Thoracic aorta (tissue), 2 donors: ENCODE results near the gene XPR1. TPM values are rescaled to one million over a fixed set of nuclear protein-coding genes. Genes with fewer than 3 reads are reported as not detected.
"Not testable (repeated sequence)": the region's sequence is repeated elsewhere in the genome, so short reads cannot be mapped to it uniquely, and the experiment has no call there.

Source experiments
- ATAC-seq: fragments of 150-250 bp; one replicate; pipeline ENCODE4 v1.8.0; 2017; ENCODE audit warnings: low read depth; ENCODE audit not compliant: insufficient number of reproducible peaks, low FRiP score
- DNase-seq: peaks from one replicate; pipeline ENCODE4 v3.0.0-alpha.2; 2020; ENCODE audit warnings: low spot score
- H3K27ac ChIP-seq, 2 donors: fragments of 200-600 bp; sonication (generic); 1 replicate in 1 of 2; 2 replicates in 1 of 2; pipeline ENCODE4 v1.5.1; 2016; ENCODE audit warnings: mild to moderate bottlenecking in 2 of 2, moderate library complexity in 2 of 2
- H3K27me3 ChIP-seq: fragments of 200-600 bp; sonication (generic); replicated peaks from 2 replicates; pipeline ENCODE4 v1.6.0; 2016; ENCODE audit warnings: mild to moderate bottlenecking; ENCODE audit not compliant: insufficient read depth
- H3K36me3 ChIP-seq: fragments of 200-600 bp; sonication (generic); one replicate; pipeline ENCODE4 v1.5.1; 2016
- H3K4me1 ChIP-seq, 2 donors: fragments of 200-600 bp; sonication (generic); 1 replicate in 1 of 2; 2 replicates in 1 of 2; pipeline versions ENCODE4 v1.5.1 to v1.6.0; 2016; ENCODE audit warnings: low read depth in 2 of 2, mild to moderate bottlenecking in 1 of 2; ENCODE audit not compliant: control insufficient read depth in 1 of 2
- H3K4me3 ChIP-seq: fragments of 200-600 bp; sonication (generic); 2 replicates; pipeline ENCODE4 v1.5.1; 2016; ENCODE audit warnings: mild to moderate bottlenecking
- H3K9me3 ChIP-seq: fragments of 200-600 bp; sonication (generic); 2 replicates; pipeline ENCODE4 v1.5.1; 2016
- total RNA-seq, 2 donors: library from RNA; depleted of rRNA; stranded (reverse); fragments of >200 nt; gene quantifications; one replicate each; pipeline versions ENCODE4 v1.1.0 to v1.2.3, GENCODE V29; 2016
- TF ChIP-seq, protein P1 (sequence below): fragments of 200-600 bp; sonication (generic); IDR thresholded peaks from one replicate; pipeline ENCODE4 v1.5.1; 2019; ENCODE audit warnings: antibody characterized with exemption

Gene XPR1
- total RNA-seq, 2 donors from 2014 or later: 29.1 to 42.8 TPM

DNA sequence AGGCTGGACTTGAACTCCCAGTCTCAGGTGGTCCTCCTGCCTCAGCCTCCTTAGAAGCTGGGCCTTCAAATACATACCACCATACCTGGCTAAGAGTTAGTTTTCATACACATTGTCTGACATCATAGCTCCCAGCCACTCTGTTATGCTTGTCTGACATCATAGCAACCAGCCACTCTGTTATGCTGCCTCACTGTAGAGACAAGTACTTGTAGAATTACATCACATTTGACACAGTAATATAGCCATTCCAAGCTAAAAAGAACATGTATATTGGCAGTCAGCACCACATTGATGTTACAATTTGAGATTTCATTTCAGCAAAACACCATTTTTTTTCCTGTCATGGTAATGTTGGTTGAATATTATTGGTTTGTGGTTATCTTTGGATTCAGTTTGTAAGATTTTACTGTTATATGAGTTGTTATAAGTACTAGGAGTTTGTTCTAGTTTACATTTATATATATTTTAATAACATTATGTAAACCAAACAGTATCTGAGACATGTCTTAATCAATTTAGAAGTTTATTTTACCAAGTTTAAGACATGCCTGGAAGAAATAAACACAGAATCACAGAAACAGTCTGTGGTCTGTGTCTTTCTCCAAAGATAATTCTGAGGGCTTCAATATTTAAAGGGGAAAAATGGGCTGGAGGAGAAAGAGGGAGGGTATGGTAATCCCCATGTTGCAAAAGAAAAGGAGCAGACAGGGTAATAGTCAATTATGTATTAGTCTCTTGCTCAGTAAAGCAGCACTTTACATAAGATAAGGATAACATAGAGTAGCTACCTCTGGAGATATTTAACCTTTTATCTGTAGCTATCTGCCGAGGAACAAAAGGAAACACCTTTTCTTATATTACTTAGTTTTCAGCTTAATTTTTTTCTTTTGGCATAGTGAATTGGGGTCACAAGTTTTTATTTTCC lies 43.0 kb downstream of the XPR1 start:
- Histone ChIP-seq H3K36me3 (no peaks in the 10 kb centered on the region), H3K9me3 (peaks cover 13% of the 10 kb centered on the region), H3K4me3 (no peak overlapping the region), H3K27ac (no peak overlapping the region), H3K27me3 (no peaks in the 10 kb centered on the region), H3K4me1 (no peaks in the 10 kb centered on the region)
- DNase-seq: no peak
- TF ChIP-seq, protein P1, sequence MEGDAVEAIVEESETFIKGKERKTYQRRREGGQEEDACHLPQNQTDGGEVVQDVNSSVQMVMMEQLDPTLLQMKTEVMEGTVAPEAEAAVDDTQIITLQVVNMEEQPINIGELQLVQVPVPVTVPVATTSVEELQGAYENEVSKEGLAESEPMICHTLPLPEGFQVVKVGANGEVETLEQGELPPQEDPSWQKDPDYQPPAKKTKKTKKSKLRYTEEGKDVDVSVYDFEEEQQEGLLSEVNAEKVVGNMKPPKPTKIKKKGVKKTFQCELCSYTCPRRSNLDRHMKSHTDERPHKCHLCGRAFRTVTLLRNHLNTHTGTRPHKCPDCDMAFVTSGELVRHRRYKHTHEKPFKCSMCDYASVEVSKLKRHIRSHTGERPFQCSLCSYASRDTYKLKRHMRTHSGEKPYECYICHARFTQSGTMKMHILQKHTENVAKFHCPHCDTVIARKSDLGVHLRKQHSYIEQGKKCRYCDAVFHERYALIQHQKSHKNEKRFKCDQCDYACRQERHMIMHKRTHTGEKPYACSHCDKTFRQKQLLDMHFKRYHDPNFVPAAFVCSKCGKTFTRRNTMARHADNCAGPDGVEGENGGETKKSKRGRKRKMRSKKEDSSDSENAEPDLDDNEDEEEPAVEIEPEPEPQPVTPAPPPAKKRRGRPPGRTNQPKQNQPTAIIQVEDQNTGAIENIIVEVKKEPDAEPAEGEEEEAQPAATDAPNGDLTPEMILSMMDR: no peak
- ATAC-seq: no peak

DNA sequence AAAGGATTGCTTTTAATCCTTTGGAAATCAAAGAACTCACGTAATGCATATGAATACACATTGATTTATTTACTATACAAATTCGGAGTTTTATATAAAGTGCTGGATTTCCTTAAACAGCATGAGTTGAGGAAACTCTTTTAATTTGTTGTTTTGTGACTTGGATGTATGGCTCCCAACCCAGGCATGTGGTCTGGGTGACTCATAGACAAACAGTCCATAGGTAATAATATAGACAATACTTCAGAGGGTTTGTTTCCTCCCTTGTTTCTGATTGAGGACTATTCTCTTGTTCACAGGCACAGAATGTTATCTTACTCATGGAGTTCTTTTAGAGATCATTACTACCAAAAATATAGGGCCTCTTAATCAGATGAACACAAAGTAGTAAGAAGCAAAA lies 43.8 kb downstream of the XPR1 start:
- Histone ChIP-seq H3K9me3 (peaks cover 6% of the 10 kb centered on the region), H3K4me3 (no peak overlapping the region), H3K36me3 (no peaks in the 10 kb centered on the region), H3K27me3 (no peaks in the 10 kb centered on the region), H3K4me1 (no peaks in the 10 kb centered on the region), H3K27ac (no peak overlapping the region)
- ATAC-seq: no peak
- TF ChIP-seq, protein P1: no peak
- DNase-seq: no peak

DNA sequence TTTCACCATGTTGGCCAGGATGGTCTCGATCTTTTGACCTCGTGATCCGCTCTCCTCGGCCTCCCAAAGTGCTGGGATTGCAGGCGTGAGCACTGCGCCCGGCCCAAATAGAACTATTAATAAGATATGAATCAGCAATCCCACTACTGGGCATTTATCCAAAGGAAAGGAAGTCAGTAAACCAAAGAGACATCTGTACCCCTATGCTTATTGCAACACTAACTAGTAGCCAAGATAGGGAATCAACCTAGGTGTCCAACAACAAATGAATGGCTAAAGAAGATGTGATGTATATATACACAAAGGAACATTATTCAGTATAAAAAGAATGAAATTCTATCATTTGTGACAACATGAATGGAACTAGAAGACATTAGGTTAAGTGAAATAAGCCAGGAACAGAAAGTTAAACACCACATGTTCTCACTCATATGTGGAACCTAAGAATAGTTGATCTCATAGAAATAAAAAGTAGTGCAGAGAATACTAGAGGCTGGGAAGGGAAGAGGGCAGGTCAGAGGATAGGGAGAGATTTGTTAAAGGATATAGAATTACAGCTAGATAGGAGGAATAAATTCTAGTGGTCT lies 48.8 kb downstream of the XPR1 start:
- no peaks in the 10 kb centered on the region for H3K4me1 ChIP-seq
- TF ChIP-seq, protein P1: no peak
- no peaks in the 10 kb centered on the region for H3K36me3 ChIP-seq
- DNase-seq (no peak), ATAC-seq (no peak)
- no peaks in the 10 kb centered on the region for H3K9me3 ChIP-seq
- no peak overlapping the region for H3K27ac ChIP-seq
- H3K4me3 ChIP-seq: no peak overlapping the region
- no peaks in the 10 kb centered on the region for H3K27me3 ChIP-seq

DNA sequence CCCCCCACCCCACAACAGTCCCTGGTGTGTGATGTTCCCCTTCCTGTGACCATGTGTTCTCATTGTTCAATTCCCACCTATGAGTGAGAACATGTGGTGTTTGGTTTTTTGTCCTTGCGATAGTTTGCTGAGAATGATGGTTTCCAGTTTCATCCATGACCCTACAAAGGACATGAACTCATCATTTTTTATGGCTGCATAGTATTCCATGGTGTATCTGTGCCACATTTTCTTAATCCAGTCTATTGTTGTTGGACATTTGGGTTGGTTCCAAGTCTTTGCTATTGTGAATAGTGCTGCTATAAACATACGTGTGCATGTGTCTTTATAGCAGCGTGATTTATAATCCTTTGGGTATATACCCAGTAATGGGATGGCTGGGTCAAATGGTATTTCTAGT lies 51.3 kb downstream of the XPR1 start:
- H3K36me3 ChIP-seq, H3K4me1 ChIP-seq, H3K27me3 ChIP-seq, DNase-seq, H3K27ac ChIP-seq, H3K4me3 ChIP-seq, H3K9me3 ChIP-seq, ATAC-seq: not testable (repeated sequence)

DNA sequence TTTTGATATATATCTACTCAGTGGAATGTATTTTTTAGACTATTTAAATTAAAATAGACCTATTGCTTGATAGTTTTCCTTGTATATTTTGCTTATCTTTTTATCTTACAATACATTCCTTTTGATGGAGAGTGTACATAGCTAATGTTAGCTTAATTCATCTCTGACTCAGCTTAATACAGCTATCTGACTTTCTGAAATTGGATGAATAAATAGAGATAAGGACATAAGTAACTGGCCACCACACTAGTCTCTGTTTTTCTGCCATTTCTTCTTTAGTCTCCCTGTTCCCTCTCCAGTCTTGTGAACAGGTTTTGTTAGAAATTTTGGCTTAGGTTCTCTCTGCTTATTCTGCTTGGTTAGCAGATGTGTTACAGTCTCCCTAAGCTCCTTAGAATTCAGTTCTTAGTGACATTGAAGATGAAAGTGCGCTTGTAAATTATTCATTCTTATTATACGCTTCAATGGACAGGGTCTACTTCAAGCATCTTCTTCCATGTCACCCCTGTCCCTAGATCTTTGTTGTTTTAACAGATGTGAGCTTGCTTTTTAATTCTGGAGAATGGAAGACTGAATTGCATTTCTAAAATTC lies 59.6 kb downstream of the XPR1 start:
- Histone ChIP-seq H3K4me1 (peaks cover 9 to 12% of the 10 kb centered on the region in 2 donors), H3K9me3 (no peaks in the 10 kb centered on the region), H3K27ac (no peak overlapping the region), H3K4me3 (no peak overlapping the region), H3K27me3 (no peaks in the 10 kb centered on the region), H3K36me3 (no peaks in the 10 kb centered on the region)
- TF ChIP-seq, protein P1: no peak
- DNase-seq: no peak
- no peak for ATAC-seq
